HG03460 (cell line): ENCODE results near the gene C1QTNF9.
"Not testable (repeated sequence)": the region's sequence is repeated elsewhere in the genome, so short reads cannot be mapped to it uniquely, and the experiment has no call there.

ENCODE experiments used
- ATAC-seq: cut with Tn5 transposase; IDR thresholded peaks from one replicate; pipeline ENCODE4 v1.9.1; 2021; ENCODE audit not compliant: unreplicated experiment

C1QTNF9 gene

DNA sequence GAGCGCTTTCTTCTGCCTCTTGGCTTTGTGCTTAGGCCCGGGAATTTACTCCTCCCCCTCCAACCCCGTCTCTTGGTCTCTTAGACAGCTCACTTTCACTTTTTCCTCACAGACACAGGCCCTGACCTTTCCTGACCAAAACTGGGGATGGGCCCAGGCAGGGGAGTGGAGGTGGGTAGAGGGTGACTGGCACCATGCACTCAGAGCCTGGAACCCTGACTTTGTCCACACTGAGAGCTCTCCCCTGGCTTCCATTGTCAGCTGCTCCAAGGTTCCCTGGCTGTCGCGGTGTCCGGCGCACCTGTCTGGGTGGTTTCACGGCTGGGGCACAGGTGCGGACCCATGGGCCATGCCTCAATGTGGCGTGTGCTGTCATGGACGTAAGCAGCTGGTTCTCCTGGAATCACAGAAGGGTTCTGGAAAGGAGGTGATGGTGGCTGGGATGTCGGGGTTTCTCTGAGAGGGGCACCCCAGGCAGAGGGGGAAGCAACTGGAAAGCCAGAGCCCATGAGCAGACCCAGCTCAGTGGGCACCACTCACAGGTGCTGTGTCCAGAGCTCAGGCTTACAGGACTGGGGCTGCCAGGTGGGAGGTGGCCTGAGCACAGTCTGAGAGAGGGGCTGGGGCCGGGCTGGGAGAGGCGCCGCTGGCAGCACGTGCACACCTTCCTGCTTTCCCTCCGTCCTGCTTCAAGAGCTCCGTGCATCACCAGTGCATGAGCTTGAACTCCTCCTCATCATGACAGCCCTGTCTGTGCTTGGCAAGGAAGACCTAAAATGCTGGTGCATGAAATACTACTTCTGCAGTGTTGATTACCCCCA is 28.0 kb upstream of the C1QTNF9 start:
- no peak for ATAC-seq

DNA sequence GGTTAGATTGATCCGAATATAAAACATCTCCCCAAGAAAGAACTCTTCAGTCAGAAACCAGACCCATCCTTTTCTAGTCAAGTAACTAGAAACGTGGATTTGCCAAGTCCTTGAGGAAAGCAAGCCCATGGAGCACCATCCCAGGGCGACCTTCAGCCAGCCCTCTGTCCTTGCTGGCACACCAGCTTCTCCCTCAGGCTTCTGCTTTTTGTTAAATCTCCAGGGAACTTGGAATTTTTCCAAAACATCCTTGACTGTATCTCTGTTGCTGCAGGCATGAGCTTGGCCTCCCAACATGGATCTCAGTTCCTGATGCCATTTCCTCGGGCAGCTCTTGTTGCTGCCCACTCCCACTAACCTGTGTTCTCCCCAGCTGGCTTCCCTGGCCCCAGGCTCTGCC is 27.1 kb upstream of the C1QTNF9 start:
- no peak for ATAC-seq

DNA sequence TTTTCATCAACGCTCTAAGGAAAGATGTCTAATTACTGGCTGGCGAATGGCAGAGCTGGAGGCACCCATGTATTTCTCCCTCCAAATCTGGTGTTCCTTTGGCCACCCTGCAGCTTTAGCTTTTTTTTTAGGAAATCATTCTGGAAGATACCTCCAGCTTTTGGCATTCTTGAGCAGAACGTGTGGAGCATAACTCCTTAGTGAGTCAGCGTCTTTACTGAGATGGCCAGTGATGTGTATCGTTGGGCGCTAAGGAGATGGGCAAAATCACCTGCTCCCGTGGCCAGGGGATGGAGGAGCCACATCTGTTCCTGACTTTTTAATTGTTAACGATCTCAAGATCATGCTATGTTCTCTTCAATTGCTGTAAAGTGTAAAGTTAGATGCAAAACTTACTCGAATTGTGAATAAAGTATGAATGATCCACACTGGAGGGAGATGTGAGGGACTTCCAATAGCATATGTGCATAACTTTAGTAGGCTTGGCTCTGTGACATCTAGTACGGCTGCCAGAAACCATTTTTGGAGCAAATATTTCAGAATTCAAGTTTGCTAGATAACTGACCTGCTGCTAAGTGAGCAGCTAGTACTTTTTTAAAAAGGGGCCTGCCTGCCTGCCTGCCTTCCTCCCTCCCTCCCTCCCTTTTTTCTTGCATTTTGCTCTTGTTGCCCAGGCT is 24.4 kb upstream of the C1QTNF9 start:
- ATAC-seq = no peak

DNA sequence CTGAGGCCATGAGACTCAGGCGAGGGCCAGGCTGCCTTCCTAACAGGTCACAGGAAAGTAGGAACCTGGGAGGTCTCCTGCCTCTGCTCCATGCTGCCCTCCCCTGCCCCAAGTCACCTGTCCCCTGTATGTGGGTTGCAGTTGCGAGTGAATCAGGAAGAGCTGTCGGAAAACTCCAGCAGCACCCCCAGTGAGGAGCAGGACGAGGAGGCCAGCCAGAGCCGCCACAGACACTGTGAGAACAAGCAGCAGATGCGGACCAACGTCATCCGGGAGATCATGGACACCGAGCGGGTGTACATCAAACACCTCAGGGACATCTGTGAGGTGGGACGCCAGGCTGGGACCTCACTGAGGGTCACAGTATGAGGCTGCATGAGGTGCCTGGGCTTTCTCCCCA is 22.8 kb upstream of the C1QTNF9 start:
- no peak for ATAC-seq

DNA sequence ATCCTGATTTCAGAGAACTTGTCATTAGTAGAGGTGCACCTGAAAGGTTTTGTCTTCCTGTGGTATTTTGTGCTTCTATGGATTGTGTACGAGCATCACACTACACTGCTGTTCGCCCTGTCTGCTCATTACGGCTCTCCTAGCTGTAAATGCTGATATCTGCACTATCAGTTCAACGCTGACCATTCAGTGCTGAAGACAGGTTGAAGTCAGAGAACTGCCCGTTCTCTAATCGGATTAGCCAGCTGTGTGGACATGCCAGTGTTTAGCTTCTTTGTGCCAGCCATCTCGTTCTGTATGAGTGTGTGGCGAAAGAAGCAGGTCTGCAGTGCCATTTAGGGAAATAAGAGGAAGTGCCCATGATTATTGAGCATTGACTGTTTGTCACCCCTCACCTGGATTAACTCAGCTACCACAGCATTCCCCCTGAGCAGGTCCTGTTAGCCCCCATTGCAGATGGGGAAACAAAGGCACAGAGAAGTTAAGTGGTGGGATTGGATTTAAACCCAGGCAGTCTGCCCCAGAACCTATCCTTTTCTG is 21.6 kb upstream of the C1QTNF9 start:
- no peak for ATAC-seq

DNA sequence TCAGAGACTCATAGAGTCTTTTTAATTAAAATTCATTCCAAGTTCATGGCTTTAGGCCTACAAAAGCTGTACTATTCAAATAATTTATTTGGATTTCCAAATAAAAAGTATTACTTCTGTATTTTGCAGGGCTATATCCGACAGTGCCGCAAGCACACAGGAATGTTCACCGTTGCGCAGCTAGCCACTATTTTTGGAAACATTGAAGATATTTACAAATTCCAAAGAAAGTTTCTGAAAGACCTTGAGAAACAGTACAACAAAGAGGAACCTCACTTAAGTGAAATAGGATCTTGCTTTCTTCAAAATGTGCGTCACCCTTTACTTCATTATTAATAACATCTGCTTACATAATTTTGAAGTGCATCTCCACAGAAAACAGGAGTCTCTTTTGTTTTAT is 20.5 kb upstream of the C1QTNF9 start:
- no peak for ATAC-seq

DNA sequence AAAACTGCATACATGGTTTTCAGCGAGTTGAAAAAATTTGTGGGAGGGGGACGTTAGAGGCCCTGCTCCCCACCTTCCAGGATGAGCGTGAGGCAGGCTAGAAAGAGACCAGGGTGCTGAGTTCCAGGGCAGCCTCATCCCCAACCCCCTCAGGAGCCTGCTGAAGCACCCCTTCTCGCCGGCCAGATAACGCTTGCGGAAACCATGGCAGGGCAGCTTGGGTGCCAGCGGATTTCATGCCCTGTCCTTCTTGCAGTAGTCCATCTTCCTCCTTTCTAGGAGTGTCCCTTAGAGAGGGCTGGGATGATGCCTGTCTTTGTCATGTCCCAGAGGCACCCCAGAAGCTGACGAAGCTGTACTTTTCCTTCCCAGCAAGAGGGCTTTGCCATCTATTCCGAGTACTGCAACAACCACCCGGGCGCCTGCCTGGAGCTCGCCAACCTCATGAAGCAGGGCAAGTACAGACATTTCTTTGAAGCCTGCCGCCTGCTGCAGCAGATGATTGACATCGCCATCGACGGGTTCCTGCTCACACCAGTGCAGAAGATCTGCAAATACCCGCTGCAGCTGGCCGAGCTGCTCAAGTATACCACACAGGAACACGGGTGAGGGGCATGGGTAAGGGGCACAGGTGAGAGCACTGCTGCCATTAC is 19.0 kb upstream of the C1QTNF9 start:
- ATAC-seq = no peak

DNA sequence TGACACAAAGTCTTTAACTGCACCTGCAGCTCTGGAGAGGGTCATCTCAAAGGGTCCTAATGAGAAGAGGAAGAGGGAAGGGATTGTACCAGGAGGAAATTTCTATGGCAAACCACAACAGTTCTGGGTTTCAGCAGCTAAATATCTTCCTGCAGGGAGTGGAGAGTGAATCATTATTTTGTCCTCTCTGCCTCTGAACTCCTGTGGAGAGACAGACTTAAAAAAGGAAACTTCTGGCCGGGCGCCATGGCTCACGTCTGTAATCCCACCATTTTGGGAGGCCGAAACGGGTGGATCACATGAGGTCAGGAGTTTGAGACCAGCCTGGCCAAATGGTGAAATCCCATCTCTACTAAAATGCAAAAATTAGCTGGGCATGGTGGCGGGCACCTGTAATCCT is 16.9 kb upstream of the C1QTNF9 start:
- no peak for ATAC-seq

DNA sequence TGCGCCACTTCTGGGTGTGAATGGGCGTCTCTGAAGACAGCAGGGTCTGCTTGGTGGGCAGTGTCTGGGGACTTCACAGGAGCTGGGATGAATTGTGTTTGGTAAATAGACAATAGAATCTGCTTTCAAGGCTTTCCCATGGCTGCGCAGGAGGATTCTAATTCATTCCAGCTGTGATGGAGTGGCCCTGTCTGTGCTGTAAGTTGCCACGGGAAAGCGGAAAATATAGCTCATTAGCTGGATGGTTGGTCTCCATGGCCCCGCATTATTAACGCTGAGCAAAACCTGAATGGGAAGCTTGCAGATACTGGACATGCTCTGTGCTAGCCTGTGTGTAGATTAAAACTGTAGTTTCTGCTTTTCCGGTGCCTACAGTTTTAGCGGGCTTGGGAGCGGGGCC is 15.6 kb upstream of the C1QTNF9 start:
- ATAC-seq = no peak

DNA sequence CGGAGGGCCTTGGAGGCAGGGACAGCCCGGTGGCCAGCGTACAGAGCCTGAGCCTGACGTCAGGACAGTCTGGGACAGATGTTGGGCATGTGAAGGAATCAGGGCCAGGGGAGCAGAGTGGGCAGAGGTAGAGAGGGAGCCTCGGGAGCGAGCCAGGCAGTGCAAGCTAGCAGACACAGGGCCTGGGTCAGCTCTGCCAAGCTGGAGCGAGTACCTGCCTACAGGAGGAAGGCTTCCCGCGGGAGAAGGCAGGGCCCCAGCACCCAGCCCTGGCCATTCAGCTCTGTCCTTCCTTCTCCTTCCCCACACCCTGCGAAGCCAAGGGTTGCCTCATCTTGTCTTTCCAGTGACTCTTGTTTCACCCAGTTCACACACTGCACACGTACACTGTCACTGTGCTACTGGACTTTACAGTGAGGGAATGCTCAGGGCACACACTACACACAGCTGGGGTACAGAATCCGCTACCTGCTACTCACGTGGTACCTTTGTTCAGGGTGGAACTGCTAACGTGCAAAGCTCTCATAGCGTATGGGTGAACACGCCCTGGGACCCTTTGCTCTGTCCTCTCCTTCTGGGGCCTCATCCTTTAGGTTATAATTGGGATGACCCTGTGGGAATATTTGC is 9.8 kb upstream of the C1QTNF9 start:
- no peak for ATAC-seq

DNA sequence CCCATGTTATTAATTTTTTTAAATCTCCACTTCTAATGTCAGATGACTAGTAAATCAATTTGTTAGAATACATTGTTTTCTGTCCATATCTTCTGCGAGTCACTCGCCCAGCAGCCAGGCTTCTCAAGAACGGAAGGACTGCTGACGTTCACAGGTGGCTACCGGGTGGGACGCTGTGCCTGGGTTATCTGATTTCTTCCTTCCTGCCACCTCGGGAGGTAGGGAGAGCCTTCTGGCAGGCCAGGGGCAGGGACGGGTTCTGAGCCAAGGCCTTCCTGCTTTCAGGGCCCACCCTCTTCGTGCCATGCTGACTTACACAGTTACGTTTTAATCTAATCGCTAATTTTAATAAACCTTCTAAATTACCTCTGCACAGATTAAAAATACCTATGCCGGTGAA is 7.9 kb upstream of the C1QTNF9 start:
- no peak for ATAC-seq

DNA sequence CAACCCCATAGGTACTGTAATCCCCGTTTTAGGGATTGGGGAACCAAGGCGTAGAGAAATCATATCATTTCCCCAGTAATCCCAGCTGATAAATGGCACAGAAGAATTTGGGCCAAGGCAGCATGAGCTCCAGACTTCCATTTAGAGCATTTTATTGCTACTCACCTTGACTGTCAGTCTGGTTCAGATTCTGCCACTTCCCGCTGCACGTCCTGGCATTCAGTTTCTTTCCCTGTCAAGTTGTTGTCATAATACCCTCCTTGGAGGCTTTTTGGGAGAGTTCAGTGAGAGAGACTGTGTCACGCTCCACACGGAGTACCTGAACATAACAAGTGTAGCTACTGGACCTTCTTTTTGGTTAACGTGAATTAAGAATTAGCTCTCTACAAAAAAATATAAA is 7.5 kb upstream of the C1QTNF9 start:
- no peak for ATAC-seq

DNA sequence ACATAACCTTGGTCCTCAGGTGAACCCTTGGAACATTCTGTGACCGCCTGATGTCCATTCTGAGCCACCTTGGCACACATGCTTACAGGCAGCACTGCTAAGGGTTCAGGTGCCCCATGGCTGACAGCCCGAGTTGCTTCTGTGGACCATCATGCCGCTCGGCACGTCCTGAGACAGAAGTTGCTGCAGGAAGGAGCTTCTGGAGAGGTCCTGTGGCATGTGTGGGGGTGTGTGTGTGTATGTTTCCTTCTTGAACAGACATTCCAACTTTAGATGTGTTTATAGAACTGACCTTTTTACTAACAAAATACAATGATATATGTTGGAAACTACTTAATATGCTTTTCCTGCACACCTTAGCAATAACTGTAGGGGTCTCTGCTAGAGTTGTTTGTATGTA is 4.8 kb upstream of the C1QTNF9 start:
- no peak for ATAC-seq

DNA sequence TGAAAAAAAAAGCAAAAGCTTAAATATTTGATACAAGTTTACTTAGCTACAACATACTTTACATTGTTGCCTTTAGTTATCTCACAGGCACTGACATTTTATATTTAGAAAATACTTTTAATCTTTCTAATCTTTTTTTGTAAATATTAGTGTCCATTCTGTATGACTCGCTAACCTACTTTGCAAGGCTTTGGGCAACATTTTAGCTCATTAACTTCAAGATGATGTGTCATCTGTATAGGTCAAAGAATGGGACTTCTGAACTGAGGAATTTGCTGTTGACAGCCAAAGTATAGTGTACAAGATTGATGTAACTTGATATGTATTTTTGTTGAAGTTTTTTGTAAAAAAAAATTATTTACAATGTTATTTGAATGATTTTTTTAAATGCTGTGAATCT is 2.7 kb upstream of the C1QTNF9 start:
- ATAC-seq = no peak

DNA sequence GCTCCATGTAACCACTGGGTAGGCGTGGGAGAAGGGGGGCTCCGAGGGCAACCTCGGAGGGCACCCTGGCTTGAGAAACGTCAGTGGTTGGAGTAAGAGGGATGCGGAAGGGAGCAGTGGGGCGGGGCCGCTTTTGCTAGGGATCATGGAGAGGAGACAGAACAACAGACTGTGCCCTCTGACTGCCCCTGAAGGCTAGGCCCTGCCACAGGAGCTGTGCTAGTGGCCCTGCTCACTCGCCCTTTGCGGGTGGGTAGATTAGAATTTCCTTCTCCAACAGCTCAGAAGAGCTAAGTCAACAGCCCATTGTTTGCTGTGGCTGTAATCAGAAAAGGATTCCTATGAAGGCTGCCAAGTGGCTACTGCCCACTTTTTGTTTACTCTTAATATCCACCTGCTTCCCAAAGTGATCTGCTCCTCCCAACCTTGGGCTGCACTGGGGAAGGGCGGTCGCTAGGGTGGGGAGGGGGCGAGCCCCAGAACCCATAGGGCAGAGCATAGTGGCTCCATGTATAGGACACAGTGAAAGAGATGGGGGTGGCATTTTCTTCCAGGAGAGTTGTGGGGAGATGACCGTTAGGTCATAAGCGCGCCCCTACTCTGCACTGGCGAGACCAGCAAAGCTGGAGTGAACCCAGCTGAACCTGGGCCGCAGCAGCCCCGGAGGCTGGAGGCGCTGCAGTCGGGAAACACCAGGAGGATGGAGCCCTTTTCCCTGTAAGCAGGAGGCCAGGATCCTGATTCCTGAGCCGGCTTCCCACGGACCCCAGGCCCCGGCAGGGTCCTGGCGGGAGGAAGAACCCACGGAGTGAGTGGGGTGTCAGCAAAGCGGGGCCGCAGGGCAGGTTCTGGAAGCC is 1.9 kb upstream of the C1QTNF9 start:
- no peak for ATAC-seq

DNA sequence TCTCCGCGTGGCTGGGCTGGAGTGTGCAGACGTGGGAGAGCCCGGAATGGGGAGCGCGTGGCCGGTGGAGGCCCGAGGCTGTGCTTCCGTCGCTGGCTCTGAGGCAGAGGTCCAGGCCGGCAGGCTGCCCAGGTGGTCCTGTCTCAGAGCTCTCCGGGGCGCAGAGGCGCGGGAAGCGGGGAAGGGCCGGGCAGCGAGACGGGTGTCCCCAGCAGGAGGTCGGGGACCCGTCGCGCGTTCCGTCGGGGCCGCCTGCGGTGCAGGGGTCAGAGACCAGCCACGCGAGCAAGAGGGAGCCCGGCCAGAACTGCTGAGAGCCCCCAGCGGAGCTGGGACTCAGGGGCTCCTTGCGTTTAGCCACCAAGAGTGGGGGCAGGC is 1.3 kb upstream of the C1QTNF9 start:
- ATAC-seq = no peak

DNA sequence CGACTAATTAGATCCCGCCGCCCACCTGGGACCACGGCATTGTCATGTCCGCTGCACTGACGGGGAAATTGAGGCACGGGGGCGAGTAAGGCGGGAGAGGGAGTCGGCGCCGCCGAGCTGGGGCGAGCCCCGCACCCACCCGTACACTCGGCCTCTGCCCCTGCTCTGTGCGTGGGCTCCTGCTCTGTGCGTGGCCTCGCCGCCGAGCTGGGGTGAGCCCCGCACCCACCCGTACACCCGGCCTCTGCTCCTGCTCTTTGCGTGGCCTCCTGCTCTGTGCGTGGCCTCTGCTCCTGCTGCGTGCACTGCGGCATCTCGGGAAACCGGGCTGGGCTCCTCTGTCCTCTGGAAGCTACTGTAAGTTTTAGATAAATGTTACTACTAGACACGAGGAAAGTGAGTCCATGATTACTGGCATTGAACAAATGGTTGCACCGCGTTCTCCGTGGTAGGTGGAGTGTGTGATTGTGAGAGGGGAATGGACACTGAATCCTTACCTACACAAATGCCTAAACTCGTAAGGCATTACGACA is 826 bp upstream of the C1QTNF9 start:
- ATAC-seq = no peak

DNA sequence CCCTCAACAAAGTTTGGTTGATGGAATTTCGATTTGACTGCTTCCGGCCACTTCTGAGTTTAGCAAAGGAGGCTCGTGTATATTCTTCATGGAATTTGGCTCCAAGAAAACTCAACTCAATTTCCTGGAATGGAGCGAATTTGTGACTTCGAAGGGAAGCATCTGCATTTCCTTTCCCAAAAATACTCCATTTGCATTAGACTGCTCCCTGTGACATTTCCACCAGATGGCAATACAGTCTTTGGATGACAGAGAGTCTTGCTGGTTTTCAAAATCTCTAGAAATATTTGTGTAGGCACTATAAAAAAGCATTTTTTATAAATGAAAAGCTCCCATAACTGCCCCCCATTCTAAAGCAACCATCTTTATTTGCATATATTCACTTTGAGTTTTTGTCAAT is 4.1 kb downstream of the C1QTNF9 start:
- no peak for ATAC-seq

DNA sequence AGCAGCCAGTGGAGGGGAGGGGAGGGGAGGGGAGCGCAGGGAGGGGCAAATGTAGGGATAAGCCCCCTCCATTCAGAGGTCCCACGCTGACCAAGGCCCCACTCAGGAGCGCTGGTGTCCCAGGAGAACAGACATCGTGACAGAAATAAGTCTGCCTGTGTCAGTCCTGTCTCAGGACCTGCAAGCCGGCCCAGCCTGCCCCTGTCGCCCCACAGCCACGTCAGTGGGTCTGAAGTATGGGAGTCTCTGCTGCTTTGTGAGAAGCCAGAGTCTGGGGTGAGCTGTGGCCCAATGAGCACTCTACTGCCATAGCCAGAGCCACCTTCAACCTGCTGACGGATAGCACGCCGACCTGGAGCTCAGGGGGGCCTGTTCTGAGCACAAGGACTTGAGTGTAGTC is 8.5 kb downstream of the C1QTNF9 start:
- ATAC-seq = not testable (repeated sequence)

DNA sequence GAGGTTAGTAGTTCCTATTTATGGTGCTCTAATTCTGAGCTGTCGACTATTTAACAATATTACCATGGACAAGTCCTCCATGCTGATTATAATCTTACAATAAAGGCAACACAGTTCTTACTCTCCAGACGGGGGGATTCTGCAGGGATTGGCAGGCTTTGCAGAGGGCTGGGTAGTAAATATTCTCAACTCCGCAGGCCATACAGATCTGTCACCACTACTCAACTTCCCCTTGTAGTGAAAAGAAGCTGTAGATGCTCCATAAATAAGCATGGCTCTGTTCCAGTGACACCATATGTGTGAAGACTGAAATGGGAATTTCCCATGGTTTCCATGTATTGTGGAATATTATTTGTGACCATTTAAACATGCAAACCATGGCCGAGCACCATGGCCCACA is 9.5 kb downstream of the C1QTNF9 start:
- ATAC-seq = not testable (repeated sequence)
